NOMO-1 (cell line): ENCODE measurements around the gene NAA20.
A peak's percentile ranks its signal among the peaks of the same experiment; 100 is the strongest.
"Not testable (repeated sequence)": the region's sequence is repeated elsewhere in the genome, so short reads cannot be mapped to it uniquely, and the experiment has no call there.

Source experiments
- DNase-seq, 2 experiments: peaks; one replicate each; lab custom pipeline; 2025; ENCODE audit not compliant: unreplicated experiment in 2 of 2; lab: John Stamatoyannopoulos, UW

NAA20 gene

GRCh38 chr20:19991308-19991707, 25.9 kb upstream of the NAA20 start:
- no peak for DNase-seq

GRCh38 chr20:19991854-19992253, 25.3 kb upstream of the NAA20 start:
- no peak for DNase-seq

- DNase-seq, result no peak
Measured at GRCh38 chr20:19992996-19993908, 23.9 kb upstream of the NAA20 start.

GRCh38 chr20:19993958-19994669, 23.0 kb upstream of the NAA20 start:
- DNase-seq, result no peak

DNA sequence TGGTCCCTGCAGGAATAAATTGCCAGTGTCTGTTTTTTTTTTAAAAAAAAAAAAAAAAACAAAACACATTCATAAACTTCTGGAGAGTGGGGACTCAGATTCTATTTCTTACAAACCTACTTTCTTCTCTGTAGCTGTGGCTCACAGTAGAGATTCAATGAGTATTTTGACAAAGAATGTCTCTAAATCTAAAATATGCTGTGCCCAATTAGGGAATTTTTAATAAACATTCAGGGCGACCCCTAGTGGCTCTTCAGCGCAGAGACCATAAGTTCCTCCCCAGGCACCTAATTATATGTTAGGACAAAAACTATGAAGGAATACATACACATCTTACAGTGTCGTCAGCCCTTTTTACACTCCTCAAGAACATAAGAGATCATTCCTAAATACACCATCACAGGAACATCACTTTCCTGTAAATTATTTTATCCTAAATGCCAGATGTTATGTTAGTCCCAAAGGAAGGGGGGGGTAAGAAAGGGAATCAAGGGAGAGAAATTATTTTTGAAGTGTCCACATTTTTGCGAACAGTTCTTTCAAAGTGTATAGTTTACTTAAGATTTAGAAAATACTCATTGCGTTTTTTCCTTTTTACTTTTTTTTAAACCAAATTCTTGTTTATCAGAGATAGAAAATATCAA, 21.8 kb upstream of the NAA20 start:
- DNase-seq, result peak; percentile 53 to 59

DNA sequence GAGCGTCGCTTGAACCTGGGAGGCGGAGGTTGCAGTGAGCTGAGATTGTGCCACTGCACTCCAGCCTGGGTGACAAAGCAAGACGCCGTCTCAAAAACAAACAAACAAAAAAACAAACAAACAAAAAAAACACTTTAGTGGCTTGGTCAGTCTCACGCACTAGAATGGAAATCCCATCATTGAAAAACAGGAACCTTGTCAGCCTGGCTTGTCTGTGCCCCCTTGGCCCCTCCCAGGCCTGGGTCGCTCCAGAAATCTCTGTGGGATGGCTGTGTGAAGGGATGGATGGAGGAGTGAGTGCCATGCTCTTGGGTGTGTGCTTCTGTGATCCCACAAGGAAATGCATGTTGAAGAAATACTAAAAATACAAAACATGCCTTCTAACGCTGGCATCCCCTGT, 20.9 kb upstream of the NAA20 start:
- no peak for DNase-seq

DNA sequence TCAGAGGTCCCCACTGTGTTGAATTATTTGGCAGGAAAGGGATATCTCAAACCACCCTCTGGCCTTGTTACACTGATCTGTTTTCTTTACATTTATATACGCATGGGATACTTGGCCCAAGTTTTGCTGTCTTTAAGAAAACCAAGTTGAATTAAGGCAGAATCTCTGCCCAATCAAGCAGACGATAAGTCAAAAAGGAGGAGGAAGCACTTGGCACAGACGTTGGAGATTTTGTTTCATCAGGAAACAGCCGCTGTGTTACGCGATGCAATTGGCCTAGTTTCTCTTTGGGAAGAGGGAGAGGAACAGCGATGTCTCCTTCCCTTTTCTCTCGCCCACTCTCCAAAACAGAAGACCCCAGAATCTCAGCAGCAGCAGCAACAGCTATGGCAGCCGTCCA, 20.2 kb upstream of the NAA20 start:
- DNase-seq, result no peak

GRCh38 chr20:19998990-19999705, 18.0 kb upstream of the NAA20 start:
- DNase-seq, result no peak

DNA sequence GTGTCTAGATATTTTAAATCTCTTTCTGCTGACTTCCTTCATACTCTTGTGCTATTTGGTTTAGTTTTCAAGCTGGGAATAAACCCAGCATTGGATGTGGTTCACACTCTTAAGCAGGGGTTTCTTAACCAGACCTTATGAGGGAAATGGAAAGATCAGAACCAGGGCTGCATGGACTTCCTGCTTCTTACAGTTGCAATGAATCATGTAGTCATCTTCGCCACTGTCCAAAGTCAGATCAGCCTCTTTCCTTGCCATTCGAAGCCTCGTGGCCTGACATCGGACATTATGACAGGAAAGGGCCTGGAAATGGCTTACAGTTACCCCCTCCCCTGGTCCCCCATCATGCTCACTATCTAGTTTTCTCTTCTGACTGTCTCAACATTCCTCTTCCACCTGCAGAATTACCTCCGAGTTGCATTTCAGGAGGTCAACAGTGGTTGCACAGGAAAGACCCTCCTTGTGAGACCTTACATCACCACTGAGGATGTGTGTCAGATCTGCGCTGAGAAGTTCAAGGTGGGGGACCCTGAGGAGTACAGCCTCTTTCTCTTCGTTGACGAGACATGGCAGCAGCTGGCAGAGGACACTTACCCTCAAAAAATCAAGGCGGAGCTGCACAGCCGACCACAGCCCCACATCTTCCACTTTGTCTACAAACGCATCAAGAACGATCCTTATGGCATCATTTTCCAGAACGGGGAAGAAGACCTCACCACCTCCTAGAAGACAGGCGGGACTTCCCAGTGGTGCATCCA, 16.8 kb upstream of the NAA20 start:
- DNase-seq, result peak in 1 of 2 experiments; percentile 70

DNA sequence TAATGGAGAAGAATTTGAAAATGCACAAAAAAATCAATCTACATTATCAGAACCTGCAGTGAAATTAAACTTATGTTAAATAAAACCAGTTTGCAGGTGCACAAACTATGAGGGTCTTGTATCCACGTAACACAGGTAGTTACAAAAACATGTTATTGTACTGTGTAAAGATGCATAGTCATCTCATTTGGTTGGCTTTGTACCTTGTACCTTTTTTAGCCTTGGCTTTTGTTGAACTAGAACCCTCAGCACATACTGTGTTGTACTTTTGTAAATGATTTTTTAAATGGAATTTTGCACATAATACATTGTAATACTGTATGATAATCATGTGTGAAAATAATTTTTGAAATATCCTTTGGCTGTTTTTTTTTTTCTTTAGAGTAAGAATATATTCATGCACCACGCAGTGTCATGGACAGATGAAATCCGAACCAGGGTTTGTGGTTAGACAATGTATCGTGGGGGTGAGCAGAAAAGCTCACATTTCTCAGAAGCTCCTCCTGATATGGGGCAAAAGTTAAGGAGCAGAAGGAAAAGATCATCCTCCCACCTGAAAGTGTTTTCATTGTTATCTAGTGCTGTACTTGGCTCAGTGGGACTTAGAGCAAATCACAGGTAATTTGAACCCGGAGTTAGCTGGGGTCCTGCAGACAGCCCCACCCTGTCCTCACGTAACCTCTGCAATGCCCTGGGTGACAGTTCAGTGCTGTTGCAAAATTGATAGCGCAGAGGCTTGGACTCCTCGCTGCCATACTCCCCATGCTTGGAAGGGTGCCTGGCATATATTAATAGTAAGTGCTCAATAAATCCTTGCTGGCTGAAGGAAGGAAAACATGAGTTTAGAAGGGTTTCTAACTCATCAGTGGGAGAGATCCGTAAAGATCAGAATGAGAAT, 14.8 kb upstream of the NAA20 start:
- DNase-seq, result no peak

- DNase-seq, result peak; percentile 77 to 79
Measured at GRCh38 chr20:20003031-20003954, 13.9 kb upstream of the NAA20 start.

DNA sequence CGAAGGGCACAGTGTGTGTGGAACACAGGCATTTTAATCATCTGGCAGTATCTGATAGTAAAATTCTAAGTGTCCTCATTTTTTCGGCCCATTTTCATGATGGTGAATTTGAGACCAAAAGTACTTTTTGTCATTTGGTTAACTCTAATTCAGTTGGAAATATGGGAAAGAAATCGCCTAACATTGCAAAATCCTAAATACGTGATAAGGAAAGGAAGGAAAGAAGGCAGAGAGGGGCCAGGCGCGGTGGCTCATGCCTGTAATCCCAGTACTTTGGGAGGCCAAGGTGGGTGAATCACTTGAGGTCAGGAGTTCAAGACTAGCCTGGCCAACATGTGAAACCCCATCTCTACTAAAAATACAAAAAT, 13.2 kb upstream of the NAA20 start:
- DNase-seq, result not testable (repeated sequence)

GRCh38 chr20:20005342-20005741, 11.8 kb upstream of the NAA20 start:
- DNase-seq, result no peak

GRCh38 chr20:20009784-20010253, 7.3 kb upstream of the NAA20 start:
- no peak for DNase-seq

GRCh38 chr20:20010639-20011500, 6.3 kb upstream of the NAA20 start:
- no peak for DNase-seq

DNA sequence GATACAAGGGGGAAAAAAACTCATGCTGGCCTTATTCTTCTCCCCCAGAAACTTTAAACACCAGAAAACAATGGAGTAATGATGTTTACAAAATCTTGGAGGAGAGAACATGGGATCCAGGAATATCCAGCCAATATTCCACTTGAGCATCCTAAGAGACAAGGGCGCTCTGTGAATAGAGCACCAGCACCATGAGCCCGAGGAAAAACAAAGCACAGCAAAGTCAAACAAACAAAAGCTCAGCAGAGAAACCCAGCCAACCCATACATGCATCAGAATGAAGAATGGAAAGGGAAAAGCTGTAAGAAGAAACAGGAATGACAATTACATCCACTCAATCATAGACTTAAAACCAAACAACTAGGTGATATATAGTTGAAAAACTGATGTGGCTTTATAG, 4.6 kb upstream of the NAA20 start:
- no peak for DNase-seq

- no peak for DNase-seq
Measured at GRCh38 chr20:20014659-20015058, 2.5 kb upstream of the NAA20 start.
